IMR-90 (cell line): Measurements from ENCODE around the gene SH3RF3. TPM values are rescaled to one million over a fixed set of nuclear protein-coding genes. Genes with fewer than 3 reads are reported as not detected.

Experiments used
- ATAC-seq: fragments of 200-7000 bp; cut with Tn5 transposase; 2 replicates; pipeline ENCODE4 v1.9.1; 2020; ENCODE audit warnings: low read depth, mild to moderate bottlenecking, moderate library complexity
- BruUV-seq: library from RNA; stranded (reverse); fragments of 400-500 nt; replicated peaks from 2 replicates; lab custom pipeline; 2021; lab: Mats Ljungman, UMichigan
- CTCF ChIA-PET: fragments of 300-600 bp; formaldehyde crosslinking; extraction: SDS; loops from one replicate; lab custom pipeline; 2021; ENCODE audit warnings: antibody characterized with exemption; lab: Yijun Ruan, JAX
- POLR2A ChIA-PET: fragments of 300-600 bp; sonication (Branson Sonifier 250); formaldehyde crosslinking; loops from one replicate; lab custom pipeline; 2022; ENCODE audit warnings: antibody characterized with exemption; ENCODE audit not compliant: unreplicated experiment; lab: Charles Lee
- DNase-seq: peaks from one replicate; pipeline ENCODE4 v3.0.0; 2013
- H2AFZ ChIP-seq: replicated peaks from 2 replicates; pipeline ENCODE3; 2013; ENCODE audit warnings: low read length, mild to moderate bottlenecking; ENCODE audit not compliant: poor library complexity
- H2AK5ac ChIP-seq: 2 replicates; pipeline ENCODE4 v1.6.1; 2013; ENCODE audit warnings: low read depth, low read length, inconsistent platforms
- H2AK9ac ChIP-seq: replicated peaks from 2 replicates; pipeline ENCODE3; 2013; ENCODE audit warnings: mild to moderate bottlenecking, low read depth, low read length, moderate library complexity; ENCODE audit not compliant: poor library complexity
- H2BK120ac ChIP-seq: 2 replicates; pipeline ENCODE4 v1.6.1; 2013; ENCODE audit warnings: low read depth, low read length, inconsistent platforms
- H2BK15ac ChIP-seq: 3 replicates; pipeline ENCODE4 v1.6.1; 2013; ENCODE audit warnings: low read depth, low read length, inconsistent platforms
- H2BK20ac ChIP-seq: 2 replicates; pipeline ENCODE4 v1.6.1; 2013; ENCODE audit warnings: low read depth, mild to moderate bottlenecking, inconsistent platforms, low read length, moderate library complexity
- H2BK5ac ChIP-seq: 2 replicates; pipeline ENCODE4 v1.6.1; 2013; ENCODE audit warnings: mild to moderate bottlenecking, low read depth, low read length, inconsistent platforms; ENCODE audit not compliant: poor library complexity, severe bottlenecking
- H3K14ac ChIP-seq: replicated peaks from 2 replicates; pipeline ENCODE4 v1.6.1; 2013; ENCODE audit warnings: low read depth, low read length, inconsistent platforms
- H3K18ac ChIP-seq: 2 replicates; pipeline ENCODE4 v1.6.1; 2013; ENCODE audit warnings: low read depth, low read length, control low read depth
- H3K23ac ChIP-seq: 2 replicates; pipeline ENCODE4 v1.6.1; 2013; ENCODE audit warnings: low read depth, low read length, inconsistent platforms
- H3K27ac ChIP-seq: 2 replicates; pipeline ENCODE4 v1.5.1; 2013; ENCODE audit warnings: mild to moderate bottlenecking, control low read depth, low read length; ENCODE audit not compliant: insufficient read depth
- H3K27me3 ChIP-seq: 2 replicates; pipeline ENCODE4 v1.6.1; 2013; ENCODE audit warnings: low read length; ENCODE audit not compliant: control insufficient read depth, insufficient read depth
- H3K36me3 ChIP-seq: 2 replicates; pipeline ENCODE4 v1.6.1; 2013; ENCODE audit warnings: low read length, mixed read lengths; ENCODE audit not compliant: control insufficient read depth, insufficient read depth
- H3K4ac ChIP-seq: 2 replicates; pipeline ENCODE4 v1.6.1; 2013; ENCODE audit warnings: low read depth, low read length, inconsistent platforms
- H3K4me1 ChIP-seq: 2 replicates; pipeline ENCODE4 v1.6.1; 2013; ENCODE audit warnings: low read length, mixed read lengths; ENCODE audit not compliant: control insufficient read depth, insufficient read depth
- H3K4me2 ChIP-seq: 2 replicates; pipeline ENCODE4 v1.6.1; 2013; ENCODE audit warnings: low read depth, mild to moderate bottlenecking, control low read depth, low read length, moderate library complexity
- H3K4me3 ChIP-seq: 2 replicates; pipeline ENCODE4 v1.5.1; 2013; ENCODE audit warnings: low read depth, mild to moderate bottlenecking, control low read depth, low read length, moderate library complexity; ENCODE audit not compliant: insufficient read depth
- H3K56ac ChIP-seq: 2 replicates; pipeline ENCODE4 v1.6.1; 2013; ENCODE audit warnings: low read length, inconsistent platforms; ENCODE audit not compliant: insufficient read depth; ENCODE audit errors: extremely low read depth
- H3K79me1 ChIP-seq, 2 experiments: 2 replicates each; pipeline ENCODE4 v1.6.1; 2013; ENCODE audit warnings: low read length in 2 of 2, inconsistent platforms in 1 of 2, low read depth in 1 of 2
- H3K9ac ChIP-seq: 2 replicates; pipeline ENCODE4 v1.6.1; 2013; ENCODE audit warnings: low read depth, low read length, control low read depth
- H3K9me1 ChIP-seq: 2 replicates; pipeline ENCODE4 v1.6.1; 2013; ENCODE audit warnings: low read length, inconsistent platforms; ENCODE audit not compliant: insufficient read depth
- H3K9me3 ChIP-seq: 2 replicates; pipeline ENCODE4 v1.6.1; 2013; ENCODE audit warnings: low read length; ENCODE audit not compliant: control insufficient read depth, insufficient read depth
- H4K20me1 ChIP-seq: 2 replicates; pipeline ENCODE4 v1.6.1; 2013; ENCODE audit warnings: low read length, inconsistent platforms; ENCODE audit not compliant: insufficient read depth
- H4K5ac ChIP-seq: 2 replicates; pipeline ENCODE4 v1.6.1; 2013; ENCODE audit warnings: mild to moderate bottlenecking, low read depth, low read length, control low read depth
- H4K8ac ChIP-seq, 2 experiments: 2 replicates each; pipeline ENCODE4 v1.6.1; 2013; ENCODE audit warnings: low read depth in 2 of 2, low read length in 2 of 2, control low read depth in 1 of 2, inconsistent platforms in 1 of 2
- H4K91ac ChIP-seq: 2 replicates; pipeline ENCODE4 v1.6.1; 2013; ENCODE audit warnings: low read depth, low read length, inconsistent platforms; ENCODE audit not compliant: insufficient read depth
- BHLHE40 ChIP-seq: fragments of 150-350 bp; IDR thresholded peaks from 2 replicates; pipeline ENCODE4 v1.6.1; 2016; ENCODE audit warnings: mild to moderate bottlenecking, low read depth, low read length
- CEBPB ChIP-seq: IDR thresholded peaks from 2 replicates; pipeline ENCODE4 v1.6.1; 2012; ENCODE audit warnings: low read depth, low read length, improper control_type of control experiment
- CTCF ChIP-seq: conservative IDR thresholded peaks from 2 replicates; pipeline ENCODE4 v1.5.1; 2012; ENCODE audit warnings: mild to moderate bottlenecking, low read depth, low read length, improper control_type of control experiment
- ELK1 ChIP-seq: fragments of 150-350 bp; IDR thresholded peaks from 2 replicates; pipeline ENCODE4 v1.6.1; 2016; ENCODE audit warnings: low read depth, mild to moderate bottlenecking, low read length, moderate library complexity, borderline replicate concordance
- MAZ ChIP-seq: IDR thresholded peaks from 2 replicates; pipeline ENCODE4 v1.6.1; 2012; ENCODE audit warnings: low read depth, mild to moderate bottlenecking, low read length, improper control_type of control experiment, moderate library complexity, borderline replicate concordance
- MXI1 ChIP-seq: IDR thresholded peaks from 2 replicates; pipeline ENCODE4 v1.6.1; 2012; ENCODE audit warnings: low read depth, mild to moderate bottlenecking, low read length, moderate library complexity, borderline replicate concordance
- NFE2L2 ChIP-seq: fragments of 150-350 bp; IDR thresholded peaks from 2 replicates; pipeline ENCODE4 v1.6.1; 2016; ENCODE audit warnings: low read depth, mild to moderate bottlenecking, low read length
- RAD21 ChIP-seq: IDR thresholded peaks from 2 replicates; pipeline ENCODE4 v1.6.1; 2012; ENCODE audit warnings: low read length, improper control_type of control experiment
- USF2 ChIP-seq: fragments of 150-350 bp; IDR thresholded peaks from 2 replicates; pipeline ENCODE4 v1.6.1; 2017; ENCODE audit warnings: mild to moderate bottlenecking, antibody characterized with exemption, low read length, low read depth
- WGBS, 2 experiments: methylation state at CpG; one replicate each; pipeline versions ENCODE4 v1.1.5 to v1.1.7; 2013; ENCODE audit warnings: missing lambda C conversion rate in 2 of 2; ENCODE audit not compliant: insufficient read length in 1 of 2; ENCODE audit errors: extremely low coverage in 2 of 2; 5-methylcytosine and 5-hydroxymethylcytosine counted together
- dilution Hi-C: fragments of 300-500 bp; cut with HindIII; formaldehyde crosslinking; loops from one replicate; pipeline ENCODE4 v1.14.3; 2018; ENCODE audit warnings: low sequenced_read_pairs; ENCODE audit not compliant: unreplicated experiment
- in situ Hi-C: fragments of 300-500 bp; cut with MboI; formaldehyde crosslinking; loops from 3 replicates; pipeline ENCODE4 v1.14.3; 2019; ENCODE audit warnings: low sequenced_read_pairs, inconsistent platforms, mixed read lengths
- intact Hi-C: fragments of 100-400 bp; cut with micrococcal nuclease; formaldehyde crosslinking; loops from 2 replicates; pipeline ENCODE4 v1.10.0; 2022
- polyA plus RNA-seq, 3 experiments: library from polyadenylated mRNA; depleted of rRNA; stranded (reverse); fragments of >200 nt; gene quantifications; 2 replicates each; pipeline ENCODE4 v1.2.3, GENCODE V29; 2012; ENCODE audit warnings: low replicate concordance in 1 of 3
- total RNA-seq: library from RNA; depleted of rRNA; stranded (reverse); fragments of >200 nt; gene quantifications from 2 replicates; pipeline ENCODE4 v1.2.3, GENCODE V29; 2012

SH3RF3 gene
- total and polyA plus RNA-seq, 2 of the 4 experiments (the other 2 are of a cell fraction): 3.4 to 5.3 TPM

GRCh38 chr2:109312902-109313301 lies 183.9 kb downstream of the SH3RF3 start:
- Histone ChIP-seq H3K4me3 (no peak overlapping the region), H2BK5ac (no peak overlapping the region), H3K79me1 (peaks cover 40 to 64% of the 10 kb centered on the region in 2 experiments), H3K9me3 (no peaks in the 10 kb centered on the region), H4K5ac (no peak overlapping the region), H2AK9ac (no peak overlapping the region), H2BK20ac (no peak overlapping the region), H4K91ac (no peak overlapping the region), H3K4me1 (peaks cover 10% of the 10 kb centered on the region), H3K27me3 (no peaks in the 10 kb centered on the region), H3K56ac (no peak overlapping the region), H3K36me3 (no peaks in the 10 kb centered on the region), H3K9me1 (peaks cover 27% of the 10 kb centered on the region), H2BK120ac (no peak overlapping the region), H3K14ac (no peak overlapping the region), H2AK5ac (no peak overlapping the region), H3K9ac (no peak overlapping the region), H4K8ac (no peak overlapping the region), H3K4me2 (no peak overlapping the region), H3K4ac (no peak overlapping the region), H3K18ac (no peak overlapping the region), H4K20me1 (peaks cover 45% of the 10 kb centered on the region), H2BK15ac (no peak overlapping the region), H2AFZ (no peak overlapping the region), H3K27ac (no peak overlapping the region), H3K23ac (no peak overlapping the region)
- ChIA-PET CTCF (no interaction called here), POLR2A (no interaction called here)
- dilution Hi-C loops (no loop called here), in situ Hi-C loops (no loop called here), intact Hi-C loops (no loop called here)
- BruUV-seq: no TSS peak
- TF ChIP-seq ELK1 (no peak), NFE2L2 (no peak), CEBPB (no peak), MAZ (no peak), RAD21 (no peak), USF2 (no peak), CTCF (no peak), MXI1 (no peak), BHLHE40 (no peak)
- no peak for ATAC-seq
- DNase-seq: no peak
- WGBS, 2 experiments: no CpG with 5 or more reads among the region's 5 CpGs
